SK-N-SH (cell line): Measurements from ENCODE around the gene ZFP36L1. TPM values are rescaled to one million over a fixed set of nuclear protein-coding genes. Genes with fewer than 3 reads are reported as not detected.

ENCODE experiments used
- CTCF ChIA-PET: fragments of 300-600, 350-600 bp; formaldehyde crosslinking; extraction: SDS; loops from one replicate; lab custom pipeline; 2021; lab: Yijun Ruan, JAX
- POLR2A ChIA-PET: fragments of 350-600 bp; sonication (Branson Sonifier 250); formaldehyde crosslinking; extraction: SDS; loops from one replicate; lab custom pipeline; 2020; ENCODE audit warnings: antibody characterized with exemption, inconsistent platforms; lab: Yijun Ruan, JAX
- DNase-seq: peaks from one replicate; pipeline ENCODE4 v3.0.0; 2012
- H2AFZ ChIP-seq: fragments of 200-600 bp; sonication (generic); 2 replicates; pipeline ENCODE4 v1.8.1; 2016; ENCODE audit warnings: antibody characterized with exemption, mild to moderate bottlenecking, low read depth
- H3F3A ChIP-seq: fragments of 200-600 bp; sonication (generic); replicated peaks from 2 replicates; pipeline ENCODE3; 2016; ENCODE audit warnings: antibody characterized with exemption, mild to moderate bottlenecking; ENCODE audit not compliant: insufficient read depth
- H3K27ac ChIP-seq, 2 experiments: fragments of 200-500 bp in 1 of 2; fragments of 200-600 bp in 1 of 2; sonication (Bioruptor generic) in 1 of 2; sonication (generic), shearing (Covaris generic) in 1 of 2; 2 replicates each; pipeline versions ENCODE4 v1.5.1 to v1.6.1; 2014 to 2016; ENCODE audit warnings: low read depth in 2 of 2, inconsistent platforms in 1 of 2, low read length in 1 of 2, mild to moderate bottlenecking in 1 of 2, mixed read lengths in 1 of 2
- H3K27me3 ChIP-seq: fragments of 200-600 bp; sonication (generic), shearing (Covaris generic); 2 replicates; pipeline ENCODE4 v1.6.1; 2016; ENCODE audit warnings: mixed run types; ENCODE audit not compliant: insufficient read depth
- H3K36me3 ChIP-seq, 2 experiments: fragments of 200-500 bp in 1 of 2; fragments of 200-600 bp in 1 of 2; sonication (Bioruptor generic) in 1 of 2; sonication (generic) in 1 of 2; replicated peaks in 1 of 2; 2 replicates each; pipeline versions ENCODE3 to v1.5.1; 2014 to 2016; ENCODE audit warnings: low read length in 1 of 2, mild to moderate bottlenecking in 1 of 2; ENCODE audit not compliant: insufficient read depth in 2 of 2, control insufficient read depth in 1 of 2
- H3K4me1 ChIP-seq, 2 experiments: fragments of 200-500 bp in 1 of 2; fragments of 200-600 bp in 1 of 2; sonication (Bioruptor generic) in 1 of 2; sonication (generic), shearing (Covaris generic) in 1 of 2; 2 replicates each; pipeline versions ENCODE4 v1.5.1 to v1.6.1; 2014 to 2016; ENCODE audit warnings: low read depth in 1 of 2, low read length in 1 of 2, mixed run types in 1 of 2; ENCODE audit not compliant: insufficient read depth in 2 of 2, control insufficient read depth in 1 of 2
- H3K4me2 ChIP-seq: fragments of 200-600 bp; sonication (generic), shearing (Covaris generic); 2 replicates; pipeline ENCODE4 v1.6.1; 2017; ENCODE audit warnings: mixed run types
- H3K4me3 ChIP-seq, 2 experiments: fragments of 200-500 bp in 1 of 2; fragments of 200-600 bp in 1 of 2; sonication (Bioruptor generic) in 1 of 2; sonication (generic), shearing (Covaris generic) in 1 of 2; 2 replicates each; pipeline versions ENCODE4 v1.5.1 to v1.8.1; 2014 to 2016; ENCODE audit warnings: low read depth in 2 of 2, inconsistent platforms in 1 of 2, low read length in 1 of 2, mild to moderate bottlenecking in 1 of 2, mixed read lengths in 1 of 2, moderate library complexity in 1 of 2
- H3K79me2 ChIP-seq: fragments of 200-600 bp; sonication (generic); 2 replicates; pipeline ENCODE4 v1.8.1; 2017; ENCODE audit warnings: mild to moderate bottlenecking; ENCODE audit not compliant: insufficient read depth
- H3K9ac ChIP-seq: fragments of 200-600 bp; sonication (generic); 2 replicates; pipeline ENCODE4 v1.6.1; 2017; ENCODE audit warnings: mixed run types
- H3K9me2 ChIP-seq: fragments of 200-600 bp; sonication (generic); 2 replicates; pipeline ENCODE4 v1.6.1; 2017; ENCODE audit warnings: mixed run types
- H3K9me3 ChIP-seq: fragments of 200-600 bp; sonication (generic); 2 replicates; pipeline ENCODE4 v1.6.1; 2017; ENCODE audit warnings: mixed run types, mild to moderate bottlenecking, moderate library complexity
- H4K20me1 ChIP-seq: fragments of 200-600 bp; sonication (generic); 2 replicates; pipeline ENCODE4 v1.6.1; 2017; ENCODE audit warnings: mild to moderate bottlenecking, mixed run types; ENCODE audit not compliant: insufficient read depth
- ELF1 ChIP-seq: IDR thresholded peaks from 2 replicates; pipeline ENCODE4 v1.4.0; 2012
- FOXJ3 ChIP-seq: sonication (generic); formaldehyde crosslinking; IDR thresholded peaks from 2 replicates; pipeline ENCODE4 v1.5.1; 2020; ENCODE audit warnings: mild to moderate bottlenecking, missing genetic modification reagents
- GABPA ChIP-seq: IDR thresholded peaks from 2 replicates; pipeline ENCODE4 v1.4.0; 2012; ENCODE audit warnings: low read depth, mild to moderate bottlenecking
- JUND ChIP-seq: IDR thresholded peaks from 2 replicates; pipeline ENCODE4 v1.4.0; 2012
- MEF2A ChIP-seq: IDR thresholded peaks from 2 replicates; pipeline ENCODE4 v1.4.0; 2012; ENCODE audit warnings: low read depth, borderline replicate concordance
- MXI1 ChIP-seq: IDR thresholded peaks from 2 replicates; pipeline ENCODE4 v1.6.1; 2012; ENCODE audit warnings: mild to moderate bottlenecking, low read depth, low read length, improper control_type of control experiment
- RAD21 ChIP-seq: IDR thresholded peaks from 2 replicates; pipeline ENCODE4 v1.6.1; 2012; ENCODE audit warnings: mild to moderate bottlenecking, low read length
- TCF12 ChIP-seq: IDR thresholded peaks from 2 replicates; pipeline ENCODE4 v1.4.0; 2012
- WGBS: methylation state at CpG from one replicate; pipeline ENCODE4 v1.1.6; 2017; ENCODE audit warnings: low lambda C conversion rate; 5-methylcytosine and 5-hydroxymethylcytosine counted together
- polyA plus RNA-seq, 3 experiments: library from polyadenylated mRNA; depleted of rRNA; stranded (reverse); fragments of >200 nt; gene quantifications; 2 replicates each; pipeline ENCODE4 v1.2.3, GENCODE V29; 2012
- TF ChIP-seq, protein P1 (sequence below): fragments of 200-600 bp; sonication (generic); IDR thresholded peaks from 2 replicates; pipeline ENCODE4 v1.6.1; 2017; ENCODE audit warnings: antibody characterized with exemption, mild to moderate bottlenecking, moderate library complexity
- TF ChIP-seq, protein P2 (sequence below): IDR thresholded peaks from 2 replicates; pipeline ENCODE4 v1.6.1; 2012; ENCODE audit warnings: mild to moderate bottlenecking, low read depth, low read length, moderate library complexity
- TF ChIP-seq, protein P3 (sequence below): IDR thresholded peaks from 2 replicates; pipeline ENCODE4 v1.4.0; 2012; ENCODE audit warnings: low read depth, borderline replicate concordance
- TF ChIP-seq, protein P4 (sequence below): IDR thresholded peaks from 2 replicates; pipeline ENCODE4 v1.4.0; 2012; ENCODE audit warnings: low read depth

The ZFP36L1 gene
- polyA plus RNA-seq, 1 of the 3 experiments (the other 2 are of a cell fraction): 16.5 TPM

DNA sequence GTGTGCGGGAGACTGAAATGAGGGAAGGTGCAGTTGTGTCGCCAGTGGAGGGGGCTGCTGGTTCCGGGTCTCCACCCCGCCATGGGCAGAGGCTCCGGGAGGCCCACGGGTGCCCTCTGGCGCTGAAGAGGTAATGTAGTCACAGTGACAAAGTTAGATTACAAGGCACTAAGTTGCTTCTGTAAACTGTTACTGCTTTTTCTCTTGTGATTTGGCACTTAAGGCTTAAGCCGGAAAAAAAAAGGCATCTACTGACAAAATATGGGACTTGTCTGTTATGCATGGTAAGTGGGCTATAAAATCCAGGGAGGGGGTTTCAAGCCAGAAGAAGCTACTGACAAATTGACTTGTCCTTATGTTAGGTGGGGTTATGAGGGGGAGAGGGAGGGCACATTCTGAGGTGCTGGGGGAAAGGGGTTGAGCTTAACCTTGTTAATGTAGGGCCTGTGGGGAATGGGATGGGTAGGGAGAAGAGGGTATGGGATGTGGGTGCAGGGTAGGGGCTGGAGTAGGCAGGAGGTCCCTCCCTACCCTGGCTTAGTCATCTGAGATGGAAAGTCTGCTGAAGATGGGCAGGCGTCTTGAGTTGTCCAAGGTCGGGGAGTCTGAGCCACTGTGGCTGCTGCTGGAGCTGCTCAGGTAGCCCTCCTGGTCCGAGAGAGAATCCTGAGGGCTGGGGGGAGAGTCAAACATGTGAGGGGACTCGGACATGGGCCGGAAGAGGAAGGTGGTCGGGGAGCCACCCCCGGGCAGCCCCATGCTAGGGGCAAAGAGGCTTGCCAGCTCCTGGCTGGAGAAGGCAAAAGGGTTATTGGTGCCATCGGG lies 3.7 kb downstream of the ZFP36L1 start (continued):
- TF ChIP-seq, protein P1, sequence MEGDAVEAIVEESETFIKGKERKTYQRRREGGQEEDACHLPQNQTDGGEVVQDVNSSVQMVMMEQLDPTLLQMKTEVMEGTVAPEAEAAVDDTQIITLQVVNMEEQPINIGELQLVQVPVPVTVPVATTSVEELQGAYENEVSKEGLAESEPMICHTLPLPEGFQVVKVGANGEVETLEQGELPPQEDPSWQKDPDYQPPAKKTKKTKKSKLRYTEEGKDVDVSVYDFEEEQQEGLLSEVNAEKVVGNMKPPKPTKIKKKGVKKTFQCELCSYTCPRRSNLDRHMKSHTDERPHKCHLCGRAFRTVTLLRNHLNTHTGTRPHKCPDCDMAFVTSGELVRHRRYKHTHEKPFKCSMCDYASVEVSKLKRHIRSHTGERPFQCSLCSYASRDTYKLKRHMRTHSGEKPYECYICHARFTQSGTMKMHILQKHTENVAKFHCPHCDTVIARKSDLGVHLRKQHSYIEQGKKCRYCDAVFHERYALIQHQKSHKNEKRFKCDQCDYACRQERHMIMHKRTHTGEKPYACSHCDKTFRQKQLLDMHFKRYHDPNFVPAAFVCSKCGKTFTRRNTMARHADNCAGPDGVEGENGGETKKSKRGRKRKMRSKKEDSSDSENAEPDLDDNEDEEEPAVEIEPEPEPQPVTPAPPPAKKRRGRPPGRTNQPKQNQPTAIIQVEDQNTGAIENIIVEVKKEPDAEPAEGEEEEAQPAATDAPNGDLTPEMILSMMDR: peak; percentile 79
- TF ChIP-seq, protein P2, sequence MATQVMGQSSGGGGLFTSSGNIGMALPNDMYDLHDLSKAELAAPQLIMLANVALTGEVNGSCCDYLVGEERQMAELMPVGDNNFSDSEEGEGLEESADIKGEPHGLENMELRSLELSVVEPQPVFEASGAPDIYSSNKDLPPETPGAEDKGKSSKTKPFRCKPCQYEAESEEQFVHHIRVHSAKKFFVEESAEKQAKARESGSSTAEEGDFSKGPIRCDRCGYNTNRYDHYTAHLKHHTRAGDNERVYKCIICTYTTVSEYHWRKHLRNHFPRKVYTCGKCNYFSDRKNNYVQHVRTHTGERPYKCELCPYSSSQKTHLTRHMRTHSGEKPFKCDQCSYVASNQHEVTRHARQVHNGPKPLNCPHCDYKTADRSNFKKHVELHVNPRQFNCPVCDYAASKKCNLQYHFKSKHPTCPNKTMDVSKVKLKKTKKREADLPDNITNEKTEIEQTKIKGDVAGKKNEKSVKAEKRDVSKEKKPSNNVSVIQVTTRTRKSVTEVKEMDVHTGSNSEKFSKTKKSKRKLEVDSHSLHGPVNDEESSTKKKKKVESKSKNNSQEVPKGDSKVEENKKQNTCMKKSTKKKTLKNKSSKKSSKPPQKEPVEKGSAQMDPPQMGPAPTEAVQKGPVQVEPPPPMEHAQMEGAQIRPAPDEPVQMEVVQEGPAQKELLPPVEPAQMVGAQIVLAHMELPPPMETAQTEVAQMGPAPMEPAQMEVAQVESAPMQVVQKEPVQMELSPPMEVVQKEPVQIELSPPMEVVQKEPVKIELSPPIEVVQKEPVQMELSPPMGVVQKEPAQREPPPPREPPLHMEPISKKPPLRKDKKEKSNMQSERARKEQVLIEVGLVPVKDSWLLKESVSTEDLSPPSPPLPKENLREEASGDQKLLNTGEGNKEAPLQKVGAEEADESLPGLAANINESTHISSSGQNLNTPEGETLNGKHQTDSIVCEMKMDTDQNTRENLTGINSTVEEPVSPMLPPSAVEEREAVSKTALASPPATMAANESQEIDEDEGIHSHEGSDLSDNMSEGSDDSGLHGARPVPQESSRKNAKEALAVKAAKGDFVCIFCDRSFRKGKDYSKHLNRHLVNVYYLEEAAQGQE: no peak
- TF ChIP-seq ELF1 (no peak), RAD21 (peak; percentile 95), GABPA (no peak)

DNA sequence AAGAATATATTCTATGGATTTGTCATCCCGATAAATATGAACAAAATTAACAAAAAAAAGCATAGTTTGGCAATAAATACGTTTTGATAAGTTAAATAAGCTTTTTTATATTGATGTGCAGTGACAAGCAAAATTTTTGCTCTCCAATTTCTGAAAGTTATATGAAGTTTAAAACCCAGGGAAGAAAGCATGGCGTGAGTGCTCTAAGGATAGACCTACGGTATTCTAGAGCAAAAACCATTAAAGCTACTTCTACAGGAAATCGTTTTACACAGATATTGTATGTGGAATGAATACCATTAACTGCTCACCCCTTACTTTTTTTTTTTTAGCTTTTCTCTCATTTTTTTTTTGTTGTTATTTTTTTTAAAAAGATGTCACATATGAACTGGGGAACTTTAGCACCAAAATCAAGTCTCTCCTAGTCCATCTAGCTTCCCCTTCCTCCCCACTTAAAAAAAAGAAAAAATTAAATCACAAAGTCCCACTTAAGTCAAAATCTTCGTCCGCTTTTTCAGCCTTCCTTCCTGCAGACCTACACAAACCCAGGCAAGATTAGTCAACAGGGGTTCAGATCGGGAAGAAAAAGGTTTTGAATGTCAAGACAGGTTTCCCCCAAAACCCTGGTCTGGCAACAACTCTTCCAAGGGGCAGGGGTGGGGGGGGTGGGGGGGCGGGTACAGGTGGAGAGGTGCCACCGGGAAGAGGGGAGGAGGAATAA lies 4.4 kb downstream of the ZFP36L1 start:
- Histone ChIP-seq H2AFZ (no peak overlapping the region), H3K9me3 (no peaks in the 10 kb centered on the region), H4K20me1 (no peaks in the 10 kb centered on the region), H3K79me2 (peaks cover 25% of the 10 kb centered on the region), H3K36me3 (peaks cover 3% of the 10 kb centered on the region in 2 experiments), H3K4me1 (peaks cover 4 to 13% of the 10 kb centered on the region in 2 experiments), H3F3A (peaks cover 25% of the 10 kb centered on the region), H3K9me2 (no peaks in the 10 kb centered on the region), H3K9ac (0 out of 2 replicates have a peak overlapping the region, but pooled peaks have one; percentile 26), H3K27me3 (no peaks in the 10 kb centered on the region), H3K4me2 (peak overlapping the region; percentile 68; the same call in 1 of the 2 replicates), H3K27ac (peak overlapping the region; percentile 58 to 64; a peak in 2 of 4 replicates), H3K4me3 (0 out of 4 replicates have a peak overlapping the region, but pooled peaks of 1 of the 2 experiments have one; percentile 52)
- WGBS: 53% methylated on average over 10 of the region's 10 CpGs
- CTCF ChIA-PET: interaction anchor here (0.7 to 10.4 kb wide), 47 partner anchors 9 to 864 kb away, joined by 3 to 160 read pairs (median 4); no protein-coding TSS in a partner anchor
- POLR2A ChIA-PET: interaction anchor here (1.7 kb wide), 1 partner anchor 133 kb away, joined by 7 read pairs; no protein-coding TSS in a partner anchor
- TF ChIP-seq MXI1 (no peak), JUND (no peak), MEF2A (no peak), TCF12 (no peak), FOXJ3 (CRISPR knock-in tag) (no peak)
- TF ChIP-seq, protein P3, sequence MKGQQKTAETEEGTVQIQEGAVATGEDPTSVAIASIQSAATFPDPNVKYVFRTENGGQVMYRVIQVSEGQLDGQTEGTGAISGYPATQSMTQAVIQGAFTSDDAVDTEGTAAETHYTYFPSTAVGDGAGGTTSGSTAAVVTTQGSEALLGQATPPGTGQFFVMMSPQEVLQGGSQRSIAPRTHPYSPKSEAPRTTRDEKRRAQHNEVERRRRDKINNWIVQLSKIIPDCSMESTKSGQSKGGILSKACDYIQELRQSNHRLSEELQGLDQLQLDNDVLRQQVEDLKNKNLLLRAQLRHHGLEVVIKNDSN: no peak
- TF ChIP-seq, protein P4, sequence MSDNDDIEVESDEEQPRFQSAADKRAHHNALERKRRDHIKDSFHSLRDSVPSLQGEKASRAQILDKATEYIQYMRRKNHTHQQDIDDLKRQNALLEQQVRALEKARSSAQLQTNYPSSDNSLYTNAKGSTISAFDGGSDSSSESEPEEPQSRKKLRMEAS: no peak
- no peak for DNase-seq
